Measurements from ENCODE around the gene CALR3. TPM values are rescaled to one million over a fixed set of nuclear protein-coding genes. Genes with fewer than 3 reads are reported as not detected.

Gene CALR3
- total RNA-seq, 1 donor from 2014 or later = not detected

- no peak for DNase-seq (ENCODE audit: extremely low read depth, low read depth, low spot score)
These were observed 60.6 kb downstream of the CALR3 start for GRCh38 chr19:16435238-16435917.

- DNase-seq (ENCODE audit: extremely low read depth, low read depth, low spot score) = no peak
These were observed 62.0 kb downstream of the CALR3 start for GRCh38 chr19:16433986-16434385.

- DNase-seq (ENCODE audit: extremely low read depth, low read depth, low spot score) = no peak
These were observed 66.2 kb downstream of the CALR3 start for GRCh38 chr19:16429759-16430091.

GRCh38 chr19:16429066-16429758 is 66.8 kb downstream of the CALR3 start:
- DNase-seq (ENCODE audit: extremely low read depth, low read depth, low spot score) = no peak

Other genes with a start within 250 kb of the CALR3 start
- 5.9 and 36.1 TPM in 2 replicates for gene KLF2, start 171.3 kb downstream of the CALR3 start, total RNA-seq
- gene EPS15L1, start 24.2 kb downstream of the CALR3 start, total RNA-seq = 25.0 and 33.1 TPM in 2 replicates
- gene C19orf44, start 227 bp upstream of the CALR3 start, total RNA-seq = 4.1 and 4.3 TPM in 2 replicates
- 9.8 and 22.3 TPM in 2 replicates for gene CHERP, start 46.3 kb upstream of the CALR3 start, total RNA-seq
- gene SLC35E1, start 76.2 kb upstream of the CALR3 start, total RNA-seq = 34.1 and 45.6 TPM in 2 replicates
- gene MED26, start 132.0 kb upstream of the CALR3 start, total RNA-seq = 9.1 and 11.7 TPM in 2 replicates
- gene SMIM7, start 164.0 kb upstream of the CALR3 start, total RNA-seq = 66.9 and 85.6 TPM in 2 replicates
- 0.34 and 1.2 TPM in 2 replicates for gene TMEM38A, start 165.0 kb upstream of the CALR3 start, total RNA-seq
- 0.10 TPM in 1 of 2 replicates, not detected in the other for gene NWD1, start 223.7 kb upstream of the CALR3 start, total RNA-seq